22Rv1 (cell line): Measurements from ENCODE around the gene SRGAP1.

Experiments
- H3K27ac ChIP-seq: fragments of 450-650 bp; 2 replicates; pipeline ENCODE4 v1.5.1; 2017
- CTCF ChIP-seq: fragments of 450-650 bp; IDR thresholded peaks from 2 replicates; pipeline ENCODE4 v1.5.1; 2017; ENCODE audit warnings: mild to moderate bottlenecking
- ZFX ChIP-seq: fragments of 450-650 bp; IDR thresholded peaks from 2 replicates; pipeline ENCODE4 v1.6.1; 2017; ENCODE audit warnings: antibody characterized with exemption, borderline replicate concordance

SRGAP1 gene

GRCh38 chr12:64091186-64091585 is 246.7 kb downstream of the SRGAP1 start:
- TF ChIP-seq CTCF, result no peak
- no peak for TF ChIP-seq ZFX
- H3K27ac ChIP-seq, result no peak overlapping the region

GRCh38 chr12:64092507-64093196 is 248.2 kb downstream of the SRGAP1 start:
- no peak overlapping the region for H3K27ac ChIP-seq
- TF ChIP-seq ZFX (no peak), CTCF (no peak)

GRCh38 chr12:64093689-64094088 is 249.2 kb downstream of the SRGAP1 start:
- TF ChIP-seq CTCF, result no peak
- TF ChIP-seq ZFX, result no peak
- H3K27ac ChIP-seq, result no peak overlapping the region

- TF ChIP-seq CTCF, result no peak
- no peak for TF ChIP-seq ZFX
- H3K27ac ChIP-seq, result no peak overlapping the region
These were observed 253.0 kb downstream of the SRGAP1 start for GRCh38 chr12:64097366-64098105.

- no peak overlapping the region for H3K27ac ChIP-seq
- TF ChIP-seq CTCF (no peak), ZFX (no peak)
These were observed 254.3 kb downstream of the SRGAP1 start for GRCh38 chr12:64098709-64099354.

GRCh38 chr12:64099397-64099796 is 254.9 kb downstream of the SRGAP1 start:
- H3K27ac ChIP-seq, result no peak overlapping the region
- TF ChIP-seq CTCF (no peak), ZFX (no peak)

GRCh38 chr12:64102339-64102738 is 257.8 kb downstream of the SRGAP1 start:
- TF ChIP-seq ZFX, result no peak
- TF ChIP-seq CTCF, result no peak
- H3K27ac ChIP-seq, result no peak overlapping the region
